Progenitor cell of endocrine pancreas (in vitro differentiated cells): Measurements from ENCODE around the gene RAB15. TPM values are rescaled to one million over a fixed set of nuclear protein-coding genes. Genes with fewer than 3 reads are reported as not detected.
"Not testable (repeated sequence)": the region's sequence is repeated elsewhere in the genome, so short reads cannot be mapped to it uniquely, and the experiment has no call there.

Source experiments
- DNase-seq: peaks from one replicate; pipeline ENCODE4 v3.0.0; 2021; ENCODE audit warnings: low spot score; ENCODE audit not compliant: unreplicated experiment
- H3K27ac Mint-ChIP-seq: 2 replicates; pipeline ENCODE4 v1.8.0; 2021; ENCODE audit warnings: mild to moderate bottlenecking, moderate library complexity, mixed read lengths
- H3K27me3 Mint-ChIP-seq: 2 replicates; pipeline ENCODE4 v1.8.0; 2021; ENCODE audit warnings: mixed read lengths
- H3K36me3 Mint-ChIP-seq: 2 replicates; pipeline ENCODE4 v1.8.0; 2022; ENCODE audit warnings: mixed read lengths; ENCODE audit not compliant: insufficient read depth
- H3K4me1 Mint-ChIP-seq: 2 replicates; pipeline ENCODE4 v1.8.0; 2021; ENCODE audit warnings: low read depth, mixed read lengths
- H3K4me3 Mint-ChIP-seq: 2 replicates; pipeline ENCODE4 v1.8.0; 2021; ENCODE audit warnings: low read depth, mild to moderate bottlenecking, moderate library complexity, mixed read lengths
- H3K9me3 Mint-ChIP-seq: 2 replicates; pipeline ENCODE4 v1.8.0; 2021; ENCODE audit warnings: low read depth, mixed read lengths
- total RNA-seq: library from RNA; stranded (reverse); gene quantifications from 2 replicates; pipeline ENCODE4 v1.2.1, GENCODE V29; 2021
- TF ChIP-seq, protein P1 (sequence below): fragments of 200-600 bp; sonication (generic); IDR thresholded peaks from one replicate; pipeline ENCODE4 v1.5.0; 2021; ENCODE audit warnings: antibody characterized with exemption, mild to moderate bottlenecking; ENCODE audit not compliant: unreplicated experiment

Gene RAB15
- total RNA-seq, 1 donor from 2014 or later: 27.6 TPM

DNA sequence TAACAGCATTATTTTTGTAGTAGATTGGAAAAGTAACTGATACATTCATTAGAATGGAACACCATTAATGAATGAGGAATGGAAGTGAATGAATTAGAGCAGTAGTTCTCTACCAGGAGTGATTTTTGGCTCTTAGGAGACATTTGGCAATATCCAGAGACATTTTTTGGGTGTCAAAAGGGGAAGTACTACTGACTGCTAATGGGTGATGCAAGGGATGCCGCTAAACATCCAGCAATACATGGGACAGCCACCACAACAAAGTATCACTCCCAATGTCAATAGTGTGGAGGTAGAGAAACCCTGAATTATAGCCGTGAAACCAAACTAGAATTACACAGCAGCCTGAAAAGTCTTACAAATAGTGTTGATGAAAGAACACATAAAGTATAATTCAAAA is 56.3 kb downstream of the RAB15 start:
- no peak overlapping the region for H3K4me3 Mint-ChIP-seq
- peaks cover 11% of the 10 kb centered on the region for H3K4me1 Mint-ChIP-seq
- TF ChIP-seq, protein P1, sequence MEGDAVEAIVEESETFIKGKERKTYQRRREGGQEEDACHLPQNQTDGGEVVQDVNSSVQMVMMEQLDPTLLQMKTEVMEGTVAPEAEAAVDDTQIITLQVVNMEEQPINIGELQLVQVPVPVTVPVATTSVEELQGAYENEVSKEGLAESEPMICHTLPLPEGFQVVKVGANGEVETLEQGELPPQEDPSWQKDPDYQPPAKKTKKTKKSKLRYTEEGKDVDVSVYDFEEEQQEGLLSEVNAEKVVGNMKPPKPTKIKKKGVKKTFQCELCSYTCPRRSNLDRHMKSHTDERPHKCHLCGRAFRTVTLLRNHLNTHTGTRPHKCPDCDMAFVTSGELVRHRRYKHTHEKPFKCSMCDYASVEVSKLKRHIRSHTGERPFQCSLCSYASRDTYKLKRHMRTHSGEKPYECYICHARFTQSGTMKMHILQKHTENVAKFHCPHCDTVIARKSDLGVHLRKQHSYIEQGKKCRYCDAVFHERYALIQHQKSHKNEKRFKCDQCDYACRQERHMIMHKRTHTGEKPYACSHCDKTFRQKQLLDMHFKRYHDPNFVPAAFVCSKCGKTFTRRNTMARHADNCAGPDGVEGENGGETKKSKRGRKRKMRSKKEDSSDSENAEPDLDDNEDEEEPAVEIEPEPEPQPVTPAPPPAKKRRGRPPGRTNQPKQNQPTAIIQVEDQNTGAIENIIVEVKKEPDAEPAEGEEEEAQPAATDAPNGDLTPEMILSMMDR: no peak
- H3K9me3 Mint-ChIP-seq: no peaks in the 10 kb centered on the region
- H3K27ac Mint-ChIP-seq: no peak overlapping the region
- H3K36me3 Mint-ChIP-seq: peaks cover 2% of the 10 kb centered on the region
- no peaks in the 10 kb centered on the region for H3K27me3 Mint-ChIP-seq
- DNase-seq: no peak

DNA sequence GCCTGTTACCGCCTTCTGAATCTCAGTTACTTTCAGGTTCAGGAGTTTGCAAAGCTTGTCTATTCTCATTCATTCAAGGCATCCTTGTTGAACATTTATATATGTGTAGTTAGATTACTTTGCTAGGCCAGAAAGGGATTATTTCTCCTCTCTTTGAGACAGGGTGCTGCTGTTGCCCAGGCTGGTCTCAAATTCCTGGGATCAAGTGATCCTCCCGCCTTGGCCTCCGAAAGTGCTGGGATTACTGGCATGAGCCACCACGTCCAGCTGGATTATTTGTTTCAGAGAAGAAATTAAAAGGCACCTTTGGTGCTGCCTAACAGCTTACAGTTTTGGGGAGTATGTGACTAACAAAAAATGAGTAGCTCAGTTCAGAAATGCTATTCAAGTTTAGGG is 57.1 kb downstream of the RAB15 start:
- peak overlapping the region; percentile 92 for H3K4me3 Mint-ChIP-seq
- peak overlapping the region; percentile 95 for H3K27ac Mint-ChIP-seq
- TF ChIP-seq, protein P1: no peak
- H3K27me3 Mint-ChIP-seq: no peaks in the 10 kb centered on the region
- H3K4me1 Mint-ChIP-seq: peaks cover 11% of the 10 kb centered on the region
- peaks cover 2% of the 10 kb centered on the region for H3K36me3 Mint-ChIP-seq
- DNase-seq: no peak
- no peaks in the 10 kb centered on the region for H3K9me3 Mint-ChIP-seq

DNA sequence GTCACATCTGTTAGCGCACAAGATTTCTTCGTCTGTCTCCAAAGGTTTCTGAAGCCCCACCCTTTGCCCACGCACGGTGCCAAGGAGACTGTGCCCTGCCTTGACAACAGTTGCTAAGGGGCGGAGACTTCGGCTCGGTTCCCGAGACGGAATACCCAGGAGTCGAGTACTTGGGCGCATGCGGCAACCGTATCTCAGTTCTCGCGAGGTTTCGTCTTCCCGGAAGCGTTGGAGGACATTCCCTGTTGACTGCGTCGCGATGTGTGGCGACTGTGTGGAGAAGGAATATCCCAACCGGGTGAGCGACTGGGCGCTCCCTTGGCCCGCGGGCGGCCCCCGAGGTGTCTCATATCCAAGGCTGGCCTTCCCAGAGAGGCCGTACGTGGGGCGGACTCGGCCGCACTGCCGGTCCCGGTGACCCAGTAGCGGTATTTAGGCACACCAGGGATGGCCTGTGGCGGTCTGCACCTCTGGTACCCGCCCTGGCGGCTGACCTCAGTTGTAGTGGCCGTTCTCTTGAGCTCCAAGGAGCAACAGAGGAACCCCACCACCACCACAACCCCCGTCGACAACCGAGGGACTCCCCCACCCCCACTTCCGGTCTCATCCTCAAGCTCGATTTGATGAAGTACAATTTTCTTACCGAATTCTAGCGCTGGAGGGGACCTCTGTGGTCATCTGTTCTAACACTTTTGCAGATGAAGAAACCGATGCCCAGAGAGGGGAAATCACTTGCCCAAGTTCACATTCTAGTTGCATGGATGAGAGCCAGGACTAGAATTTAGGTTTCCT is 57.7 kb downstream of the RAB15 start, which contains the start of gene CHURC1:
TSS of gene CHURC1 (plus strand) at position 219 of the 792 bp plus-strand sequence. CDS start at position 260, 41 bp downstream.
- peaks cover 11% of the 10 kb centered on the region for H3K4me1 Mint-ChIP-seq
- TF ChIP-seq, protein P1: no peak
- H3K27ac Mint-ChIP-seq: peak within 1 kb of the TSS; percentile 95
- no peaks in the 10 kb centered on the region for H3K9me3 Mint-ChIP-seq
- H3K36me3 Mint-ChIP-seq: peaks cover 2% of the 10 kb centered on the region
- H3K27me3 Mint-ChIP-seq: peaks cover 5% of the 10 kb centered on the region
- peak; percentile 94 for DNase-seq
- H3K4me3 Mint-ChIP-seq: peak within 1 kb of the TSS; percentile 92

DNA sequence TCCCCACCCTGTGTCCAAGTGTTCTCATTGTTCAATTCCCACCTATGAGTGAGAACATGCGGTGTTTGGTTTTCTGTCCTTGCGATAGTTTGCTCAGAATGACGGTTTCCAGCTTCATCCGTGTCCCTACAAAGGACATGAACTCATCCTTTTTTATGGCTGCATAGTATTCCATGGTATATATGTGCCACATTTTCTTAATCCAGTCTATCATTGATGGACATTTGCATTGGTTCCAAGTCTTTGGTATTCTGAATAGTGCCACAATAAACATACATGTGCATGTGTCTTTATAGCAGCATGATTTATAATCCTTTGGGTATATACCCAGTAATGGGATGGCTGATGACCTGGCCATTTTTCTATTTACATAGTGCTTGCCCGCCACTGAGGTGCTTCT is 58.7 kb downstream of the RAB15 start:
- not testable (repeated sequence) for H3K36me3 Mint-ChIP-seq, H3K27me3 Mint-ChIP-seq, DNase-seq, H3K27ac Mint-ChIP-seq, H3K9me3 Mint-ChIP-seq
- H3K4me1 Mint-ChIP-seq: peaks cover 11% of the 10 kb centered on the region
- peak overlapping the region; percentile 92 for H3K4me3 Mint-ChIP-seq

DNA sequence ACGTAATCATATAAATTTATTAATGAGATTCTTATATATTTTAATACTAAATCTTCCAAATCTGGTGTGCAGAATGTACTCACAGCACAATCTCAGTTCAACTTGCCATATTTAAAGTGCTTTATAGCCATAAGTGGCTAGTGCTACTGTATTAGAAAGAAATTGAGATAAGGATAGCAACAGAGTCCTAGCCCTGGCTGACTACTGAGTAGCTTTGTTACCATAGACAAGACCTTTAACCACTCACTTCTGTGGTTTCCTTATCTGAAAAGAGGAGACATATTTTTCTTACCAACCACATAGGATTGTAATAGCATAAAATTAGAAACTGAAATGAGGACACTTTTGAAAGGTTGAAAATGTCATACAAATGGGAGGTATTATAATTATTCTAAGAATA is 59.9 kb downstream of the RAB15 start:
- Mint-ChIP-seq H3K4me1 (peaks cover 11% of the 10 kb centered on the region), H3K27me3 (peaks cover 5% of the 10 kb centered on the region), H3K9me3 (no peaks in the 10 kb centered on the region), H3K27ac (no peak overlapping the region), H3K36me3 (no peaks in the 10 kb centered on the region), H3K4me3 (no peak overlapping the region)
- TF ChIP-seq, protein P1: no peak
- DNase-seq: no peak
